SK-N-SH treated with all-trans-retinoic acid at 6 μM for 48 hours (cell line): ENCODE data around the gene ZNF14.

Source experiments
- RARB ChIP-seq: fragments of 250-450 bp; sonication (Bioruptor Pico); IDR thresholded peaks from 2 replicates; pipeline ENCODE4 v1.8.0; 2021; ENCODE audit warnings: mild to moderate bottlenecking, moderate library complexity
- TCF4 ChIP-seq: fragments of 250-450 bp; sonication (Bioruptor Pico); IDR thresholded peaks from 2 replicates; pipeline ENCODE4 v1.8.0; 2021; ENCODE audit warnings: mild to moderate bottlenecking, moderate library complexity, borderline replicate concordance
- ZFP30 ChIP-seq: fragments of 450-650 bp; formaldehyde crosslinking; IDR thresholded peaks from 2 replicates; pipeline ENCODE4 v1.5.0; 2022; ENCODE audit warnings: mild to moderate bottlenecking, moderate library complexity

GRCh38 chr19:19747357-19748220 lies 14.7 kb upstream of the ZNF14 start:
- TF ChIP-seq RARB: no peak
- no peak for TF ChIP-seq TCF4 (CRISPR knock-in tag)
- no peak for TF ChIP-seq ZFP30 (CRISPR knock-in tag)
